Activated CD8-positive, alpha-beta memory T cell treated with anti-CD3 and anti-CD28 coated beads for 1 hour (primary cell): ENCODE results near the gene PVRIG.
"Not testable (repeated sequence)": the region's sequence is repeated elsewhere in the genome, so short reads cannot be mapped to it uniquely, and the experiment has no call there.

Experiments
- DNase-seq, 2 donors: peaks; one replicate each; pipeline ENCODE4 v3.0.0-alpha.2; 2020; ENCODE audit warnings: low read depth in 1 of 2; ENCODE audit errors: extremely low read depth in 1 of 2

Gene PVRIG

DNA sequence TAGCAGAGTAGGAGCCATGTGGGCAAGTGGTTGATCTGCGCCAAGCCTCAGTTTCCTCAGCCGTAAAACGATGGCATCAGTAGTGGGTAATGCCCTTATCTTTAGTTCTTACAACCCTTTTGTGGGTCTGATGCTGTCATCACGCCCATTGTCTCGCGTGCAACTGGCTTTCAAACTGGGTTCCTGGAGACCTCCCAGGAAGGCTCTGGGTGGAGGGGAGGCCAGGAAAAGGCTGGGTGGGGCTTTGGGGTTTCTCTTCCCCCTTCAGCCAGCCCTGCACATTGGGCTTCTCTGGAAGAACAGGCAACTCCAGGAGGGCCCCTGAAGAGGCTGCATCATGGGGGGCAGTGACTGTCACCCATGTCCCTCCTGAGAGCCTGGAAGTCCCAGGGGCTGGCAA, 5.1 kb downstream of the PVRIG start:
- not testable (repeated sequence) for DNase-seq

DNA sequence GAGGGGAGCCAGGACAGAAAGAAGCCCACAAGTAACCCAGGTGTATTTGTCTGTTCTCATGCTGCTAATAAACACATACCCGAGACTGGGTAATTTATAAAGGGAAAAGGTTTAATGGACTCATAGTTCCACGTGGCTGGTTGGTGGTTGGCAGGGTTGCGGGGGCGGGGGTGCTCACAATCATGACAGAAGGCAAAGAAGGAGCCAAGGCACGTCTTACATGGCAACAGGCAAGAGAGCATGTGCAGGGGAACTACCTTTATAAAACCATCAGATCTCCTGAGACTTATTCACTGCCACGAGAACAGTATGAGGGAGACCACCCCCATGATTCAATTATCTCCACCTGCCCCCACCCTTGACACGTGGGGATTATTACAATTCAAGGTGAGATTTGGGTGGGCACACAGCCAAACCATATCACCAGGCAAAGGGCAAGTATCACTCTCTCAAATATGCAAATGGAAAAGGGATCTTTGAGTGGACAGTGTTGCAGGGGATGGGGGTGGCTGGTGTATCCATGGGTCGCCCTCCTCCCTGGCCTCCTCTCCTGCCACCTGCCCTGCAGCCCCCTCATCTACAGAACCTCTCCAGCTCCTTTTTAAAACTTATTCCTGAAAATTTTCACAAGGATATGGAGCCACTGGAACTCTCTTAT, 15.0 kb downstream of the PVRIG start:
- not testable (repeated sequence) for DNase-seq

DNA sequence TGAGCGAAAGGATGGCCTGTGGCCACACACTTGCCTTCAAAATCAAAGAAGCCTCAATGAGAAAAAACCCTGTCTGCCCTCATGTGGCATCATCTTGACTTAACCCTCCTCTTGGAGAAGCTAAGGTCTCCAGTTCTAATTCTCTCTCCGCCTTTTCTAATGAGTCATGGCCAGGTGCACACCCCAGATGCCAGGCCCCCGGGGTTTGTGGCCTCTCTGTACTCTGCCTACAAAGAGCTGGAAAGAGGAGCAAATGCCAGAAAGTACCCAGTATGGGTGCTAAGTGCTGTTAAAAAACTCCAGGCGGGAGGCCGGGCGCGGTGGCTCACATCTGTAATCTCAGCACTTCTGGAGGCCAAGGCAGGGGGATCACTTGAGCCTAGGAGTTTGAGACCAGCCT, 20.2 kb downstream of the PVRIG start:
- DNase-seq, result not testable (repeated sequence)

DNA sequence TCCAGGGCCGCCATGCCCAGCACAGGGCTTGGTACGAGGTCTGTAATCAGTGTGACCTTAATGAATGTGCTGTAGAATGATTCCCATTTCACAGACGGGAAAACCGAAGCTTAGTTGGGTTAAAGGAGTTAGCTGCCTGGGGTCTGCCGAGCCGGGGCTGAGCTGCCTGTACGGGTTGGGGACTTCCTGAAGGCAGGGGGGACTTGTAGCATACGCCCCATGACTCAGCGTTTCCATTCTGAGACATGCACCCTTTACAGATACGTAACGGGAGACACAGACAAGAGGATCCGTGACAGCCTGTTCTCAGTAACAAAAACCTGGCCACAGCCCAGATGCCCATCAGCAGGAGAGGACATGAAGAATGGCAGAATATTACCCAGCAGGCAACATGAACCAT, 23.6 kb downstream of the PVRIG start:
- not testable (repeated sequence) for DNase-seq

DNA sequence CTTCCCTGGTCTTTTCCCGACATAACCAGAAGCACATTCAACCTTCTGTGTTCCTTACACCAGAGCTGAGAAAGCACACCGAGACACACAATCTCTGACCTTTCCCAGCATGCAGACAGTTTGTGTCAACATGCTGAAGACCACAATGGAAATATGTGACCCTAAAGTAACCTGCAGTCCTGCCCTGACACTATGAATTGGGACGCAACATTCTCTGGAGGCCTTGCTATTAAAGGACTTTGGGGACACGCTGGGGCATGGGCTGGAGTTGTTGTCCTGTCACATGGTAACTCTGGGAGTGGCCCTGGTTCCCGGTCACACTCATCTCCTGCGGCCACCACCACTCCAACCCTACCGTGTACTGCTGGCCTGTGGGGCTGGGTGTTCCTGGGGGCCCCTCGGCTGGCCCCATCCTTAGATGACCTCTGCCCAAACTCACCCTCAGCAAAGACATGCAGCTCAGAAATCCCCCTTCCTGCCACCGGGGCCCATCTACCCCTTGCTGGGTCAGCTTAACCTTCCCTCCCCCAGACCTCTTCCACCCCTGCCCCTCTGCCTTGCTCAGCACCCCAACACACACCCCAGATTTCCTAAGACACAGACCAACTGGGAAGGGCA, 25.3 kb downstream of the PVRIG start:
- not testable (repeated sequence) for DNase-seq

DNA sequence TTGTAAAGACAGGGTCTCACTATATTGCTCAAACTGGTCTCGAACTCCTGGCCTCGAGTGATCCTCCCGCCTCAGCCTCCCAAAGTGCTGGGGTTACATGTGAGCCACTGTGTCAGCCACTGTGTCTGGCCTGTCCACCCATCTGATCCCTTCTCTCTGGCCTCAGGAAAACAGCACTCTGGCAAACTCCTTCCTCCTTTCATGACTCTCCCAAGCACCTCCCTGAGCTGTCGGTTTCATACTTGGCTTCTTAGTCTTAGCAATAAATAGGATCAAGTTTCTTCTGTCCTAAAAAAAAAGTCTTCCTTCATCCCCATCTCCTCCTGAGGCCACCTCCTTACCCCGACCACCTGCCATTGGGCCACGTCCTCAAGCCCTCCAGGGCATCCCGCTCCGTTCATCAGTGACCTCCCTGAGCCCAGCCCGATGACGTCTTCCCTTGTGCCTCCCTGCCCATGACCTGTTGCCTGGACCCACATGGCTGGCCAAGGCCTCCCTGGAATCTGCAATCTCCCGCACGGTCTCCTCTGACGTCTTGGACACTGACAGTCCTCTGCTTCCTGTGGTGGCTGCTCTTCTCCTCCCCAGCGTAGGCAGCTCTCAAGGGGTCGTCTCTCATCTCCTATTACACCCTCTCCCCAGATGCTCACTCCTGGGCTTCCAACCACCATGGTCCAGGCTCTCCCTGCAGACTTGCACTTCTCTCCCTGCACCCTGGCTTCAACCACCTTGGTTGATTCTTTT, 26.5 kb downstream of the PVRIG start:
- not testable (repeated sequence) for DNase-seq

- DNase-seq, result not testable (repeated sequence)
Measured at GRCh38 chr7:100246865-100247137, 27.1 kb downstream of the PVRIG start.

DNA sequence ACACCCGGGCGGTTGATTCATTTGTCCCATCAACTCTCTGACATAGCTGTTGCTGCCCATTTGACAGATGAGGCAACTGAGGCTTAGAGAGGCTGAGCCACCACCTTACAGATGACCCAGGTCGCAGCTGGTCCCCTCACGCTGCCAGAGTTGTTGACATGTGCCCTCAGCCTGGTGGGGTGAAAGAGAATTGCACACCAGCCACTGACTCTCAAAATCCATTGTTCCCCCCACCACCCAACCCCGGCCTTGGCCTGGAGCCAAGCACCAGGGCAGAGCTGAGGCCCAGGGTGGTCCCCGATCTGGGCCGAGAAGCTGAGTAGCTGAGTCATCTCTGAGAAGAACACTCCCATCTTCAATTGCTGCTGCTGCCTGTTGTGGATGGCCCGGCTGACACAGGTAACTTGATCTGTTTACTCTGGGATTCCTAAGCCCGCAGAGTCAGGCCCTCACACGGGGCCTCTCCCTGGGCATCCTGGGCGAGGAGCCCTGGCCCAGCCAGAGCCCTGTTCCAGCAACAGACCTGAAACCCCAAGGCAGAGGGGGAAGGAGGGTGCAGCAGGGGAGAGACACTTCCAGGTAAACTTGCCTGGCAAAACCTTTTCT, 27.5 kb downstream of the PVRIG start:
- DNase-seq, result no peak

GRCh38 chr7:100248483-100248882, 28.7 kb downstream of the PVRIG start:
- DNase-seq, result no peak

GRCh38 chr7:100257017-100257416, 37.3 kb downstream of the PVRIG start:
- DNase-seq, result no peak

GRCh38 chr7:100259984-100260383, 40.2 kb downstream of the PVRIG start:
- not testable (repeated sequence) for DNase-seq

- DNase-seq, result not testable (repeated sequence)
Measured at GRCh38 chr7:100262896-100263295, 43.1 kb downstream of the PVRIG start.

DNA sequence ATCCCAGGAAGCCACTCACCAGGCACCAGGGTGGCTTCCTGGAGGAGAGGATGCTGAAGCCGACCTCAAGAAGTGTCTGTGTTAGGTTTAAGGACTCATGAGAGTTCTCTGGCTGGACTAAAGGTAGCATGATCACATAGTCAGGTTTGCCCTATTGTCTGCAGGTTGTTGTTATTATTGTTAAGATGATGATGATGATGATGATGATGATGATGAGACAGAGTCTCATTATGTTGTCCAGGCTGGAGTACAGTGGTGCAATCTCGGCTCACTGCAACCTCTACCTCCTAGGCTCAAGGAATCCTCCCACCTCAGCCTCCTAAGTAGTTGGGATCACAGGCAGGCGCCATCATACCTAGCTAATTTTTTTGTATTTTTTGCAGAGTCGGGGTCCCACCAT, 44.5 kb downstream of the PVRIG start:
- not testable (repeated sequence) for DNase-seq

GRCh38 chr7:100264669-100265165, 45.0 kb downstream of the PVRIG start:
- not testable (repeated sequence) for DNase-seq

- not testable (repeated sequence) for DNase-seq
Measured at GRCh38 chr7:100265851-100266250, 46.1 kb downstream of the PVRIG start.

DNA sequence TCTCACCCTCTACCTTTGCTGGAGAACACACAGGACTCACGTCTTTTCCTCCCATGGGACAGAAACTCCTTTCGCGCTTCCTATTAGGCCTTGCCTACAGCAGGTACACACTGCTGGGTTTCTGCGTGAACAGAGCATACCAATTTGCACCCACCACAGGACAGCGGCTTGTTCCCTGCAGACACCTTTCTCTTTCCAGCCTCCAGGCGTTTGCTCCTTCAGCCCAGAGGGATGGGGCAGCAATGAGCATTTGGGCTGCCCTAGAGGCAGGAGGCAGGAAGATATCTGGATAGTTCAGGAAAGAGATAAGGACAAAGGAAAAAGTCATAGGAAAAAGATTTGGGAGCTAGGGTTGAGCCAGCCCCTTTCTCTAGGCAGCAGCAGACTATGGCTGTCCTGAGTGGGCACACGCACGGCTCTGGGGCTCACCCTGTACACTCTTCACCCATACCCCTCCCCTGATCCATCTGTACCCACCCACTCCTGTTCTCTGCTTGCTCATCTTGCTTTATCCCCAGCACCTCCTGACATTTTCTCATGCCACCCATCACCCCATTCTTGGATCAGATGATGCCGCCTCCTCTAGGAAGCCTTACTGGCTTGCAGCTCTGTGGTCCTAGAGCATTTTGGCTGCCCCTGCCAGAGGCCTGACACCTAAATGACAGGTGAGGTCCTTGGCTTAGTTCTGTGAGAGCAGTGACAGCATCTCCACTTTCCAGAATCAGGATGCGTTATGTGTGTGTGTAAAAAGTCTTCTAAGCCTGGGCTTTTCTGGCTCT, 47.0 kb downstream of the PVRIG start:
- DNase-seq, result no peak

DNA sequence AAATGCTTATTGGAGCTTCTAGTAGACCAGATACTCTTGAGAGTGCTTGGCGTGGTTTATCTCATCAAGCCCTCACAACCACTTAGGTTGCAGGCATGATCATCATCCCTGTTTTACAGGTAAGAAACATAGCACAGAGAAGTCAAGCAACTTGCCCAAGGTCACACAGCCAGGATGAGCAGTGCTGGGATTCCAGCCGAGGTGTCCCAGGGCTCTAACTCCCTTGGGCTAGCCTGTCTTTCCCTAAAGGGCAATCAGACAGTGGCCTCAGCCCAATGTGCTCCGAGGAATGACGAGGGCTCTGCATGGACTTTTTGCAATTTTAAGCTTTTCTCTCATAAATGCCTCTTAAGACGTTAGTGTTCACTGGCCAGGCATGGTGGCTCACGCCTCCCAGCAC, 47.9 kb downstream of the PVRIG start:
- DNase-seq, result no peak

DNA sequence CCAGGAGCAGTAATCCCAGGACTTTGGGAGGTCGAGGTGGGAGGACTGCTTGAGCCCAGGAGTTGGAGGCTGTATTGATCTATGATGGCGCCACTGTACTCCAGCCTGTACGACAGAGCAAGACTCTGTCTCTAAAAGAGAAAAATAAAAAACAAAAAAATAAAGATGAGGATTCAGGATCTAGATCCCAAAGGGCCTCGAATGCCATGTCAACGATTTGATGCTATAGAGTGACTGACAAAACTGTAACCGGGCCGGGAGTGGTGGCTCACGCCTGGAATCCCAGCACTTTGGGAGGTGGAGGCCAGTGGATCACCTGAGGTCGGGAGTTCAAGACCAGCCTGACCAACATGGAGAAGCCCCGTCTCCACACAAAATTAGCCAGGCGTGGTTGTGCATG, 49.1 kb downstream of the PVRIG start:
- not testable (repeated sequence) for DNase-seq

DNA sequence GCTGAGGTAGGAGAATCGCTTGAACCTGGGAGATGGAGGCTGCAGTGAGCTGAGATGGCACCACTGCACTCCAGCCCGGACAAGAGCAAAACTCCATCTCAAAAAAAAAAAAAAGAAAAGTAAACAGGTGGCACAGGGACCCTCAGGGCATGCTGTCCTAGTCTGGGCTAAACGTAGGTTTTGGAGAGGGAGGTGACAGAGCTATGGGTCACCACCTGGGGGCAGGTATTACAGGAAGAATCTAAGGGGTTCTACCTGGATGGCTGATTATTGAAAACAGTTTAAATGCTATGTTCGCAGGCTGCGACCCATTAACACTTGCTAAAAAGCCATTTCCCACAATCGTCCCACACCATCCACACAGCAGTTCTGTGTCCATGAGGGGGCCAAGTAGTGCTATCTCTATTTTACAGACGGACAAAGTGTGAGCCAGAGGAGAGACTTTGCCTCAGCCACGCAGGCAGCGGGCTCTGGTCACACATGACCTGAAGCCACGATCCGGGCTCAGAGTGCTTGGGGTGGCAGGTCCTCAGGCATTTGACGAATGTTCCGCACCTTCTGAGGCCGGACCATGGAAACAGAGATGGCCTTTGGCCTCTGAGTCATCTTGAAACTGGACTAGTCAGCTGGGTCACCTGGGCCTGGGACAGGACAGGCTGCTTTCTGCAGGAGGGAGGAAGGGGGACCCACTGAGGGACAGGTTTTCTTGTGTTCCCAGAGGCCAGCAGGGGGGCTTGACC, 49.7 kb downstream of the PVRIG start:
- DNase-seq, result not testable (repeated sequence)
